HepG2 (cell line): ENCODE measurements around the gene RHOT2. TPM values are rescaled to one million over a fixed set of nuclear protein-coding genes. Genes with fewer than 3 reads are reported as not detected.

Experiments
- DMAP1 ChIP-seq: IDR thresholded peaks from 2 replicates; pipeline ENCODE4 v1.6.1; 2016
- EED ChIP-seq: sonication (generic); formaldehyde crosslinking; IDR thresholded peaks from 2 replicates; pipeline ENCODE4 v1.5.0; 2020; ENCODE audit warnings: mild to moderate bottlenecking, missing genetic modification reagents
- KAT2B ChIP-seq: fragments of 150-350 bp; IDR thresholded peaks from 2 replicates; pipeline ENCODE4 v1.6.1; 2014; ENCODE audit warnings: low read depth, low read length, borderline replicate concordance
- KAT7 ChIP-seq: IDR thresholded peaks from 2 replicates; pipeline ENCODE4 v1.6.1; 2018; ENCODE audit warnings: borderline replicate concordance, missing compliant biosample characterization
- ONECUT2 ChIP-seq: sonication (generic); formaldehyde crosslinking; IDR thresholded peaks from 2 replicates; pipeline ENCODE4 v1.4.0; 2020; ENCODE audit warnings: missing genetic modification reagents
- POLR2A ChIP-seq, 2 experiments: IDR thresholded peaks; 2 replicates each; pipeline ENCODE4 v1.6.1; 2011; ENCODE audit warnings: low read depth in 2 of 2, low read length in 2 of 2, mild to moderate bottlenecking in 1 of 2, moderate library complexity in 1 of 2; ENCODE audit not compliant: insufficient read depth in 1 of 2
- TAF1 ChIP-seq: sonication (generic); formaldehyde crosslinking; IDR thresholded peaks from 2 replicates; pipeline ENCODE4 v1.4.0; 2020; ENCODE audit warnings: missing genetic modification reagents
- XBP1 ChIP-seq: sonication (generic); formaldehyde crosslinking; IDR thresholded peaks from 2 replicates; pipeline ENCODE4 v1.5.0; 2020; ENCODE audit warnings: missing genetic modification reagents
- ZEB1 ChIP-seq: IDR thresholded peaks from 2 replicates; pipeline ENCODE4 v1.6.1; 2012; ENCODE audit warnings: mild to moderate bottlenecking, low read depth, inconsistent platforms; ENCODE audit not compliant: insufficient replicate concordance
- ZKSCAN1 ChIP-seq: fragments of 150-350 bp; IDR thresholded peaks from 2 replicates; pipeline ENCODE4 v1.6.1; 2014; ENCODE audit warnings: low read length
- ZNF143 ChIP-seq: sonication (generic); formaldehyde crosslinking; IDR thresholded peaks from 2 replicates; pipeline ENCODE4 v1.4.0; 2020; ENCODE audit warnings: missing genetic modification reagents
- ZNF3 ChIP-seq: IDR thresholded peaks from 2 replicates; pipeline ENCODE4 v1.7.0; 2017; ENCODE audit warnings: inconsistent platforms
- ZNF569 ChIP-seq: sonication (generic); formaldehyde crosslinking; IDR thresholded peaks from 2 replicates; pipeline ENCODE4 v1.5.0; 2020; ENCODE audit warnings: mild to moderate bottlenecking, missing genetic modification reagents, moderate library complexity, borderline replicate concordance
- ZNF614 ChIP-seq: IDR thresholded peaks from 2 replicates; pipeline ENCODE4 v1.6.1; 2018; ENCODE audit warnings: missing biosample characterization, missing genetic modification reagents, inconsistent platforms, borderline replicate concordance
- ZNF790 ChIP-seq: sonication (generic); formaldehyde crosslinking; IDR thresholded peaks from 2 replicates; pipeline ENCODE4 v1.8.0; 2022; ENCODE audit warnings: missing genetic modification reagents, mild to moderate bottlenecking, borderline replicate concordance
- ZSCAN25 ChIP-seq: sonication (generic); formaldehyde crosslinking; IDR thresholded peaks from 2 replicates; pipeline ENCODE4 v1.8.0; 2022; ENCODE audit warnings: mild to moderate bottlenecking, missing genetic modification reagents
- ZSCAN9 ChIP-seq: IDR thresholded peaks from 2 replicates; pipeline ENCODE4 v1.6.1; 2016; ENCODE audit warnings: borderline replicate concordance
- polyA plus RNA-seq, 8 experiments: library from polyadenylated mRNA; depleted of rRNA in 3 of 8; stranded (reverse) in 7 of 8; unstranded in 1 of 8; fragments of >200 nt; fragmentation: Illumina TruSeq in 4 of 8; extraction: Trizol in 4 of 8; gene quantifications; 2 replicates each; pipeline versions ENCODE4 v1.2.1 to v1.2.3, GENCODE V29; 2011 to 2016; ENCODE audit warnings: low read depth in 4 of 8, missing spikeins in 1 of 8, mixed read lengths in 1 of 8; ENCODE audit not compliant: insufficient read depth in 1 of 8
- total RNA-seq, 5 experiments: library from RNA; depleted of rRNA; stranded (reverse); fragments of >200 nt; fragmentation: Illumina TruSeq; extraction: Trizol; gene quantifications; 2 replicates each; pipeline ENCODE4 v1.2.3, GENCODE V29; 2016; ENCODE audit warnings: low read depth in 1 of 5
- TF ChIP-seq, protein P1 (sequence below): sonication (generic); formaldehyde crosslinking; IDR thresholded peaks from 2 replicates; pipeline ENCODE4 v1.4.0; 2020; ENCODE audit warnings: missing genetic modification reagents
- TF ChIP-seq, protein P2 (sequence below): sonication (generic); formaldehyde crosslinking; IDR thresholded peaks from 2 replicates; pipeline ENCODE4 v1.5.0; 2020; ENCODE audit warnings: missing genetic modification reagents
- TF ChIP-seq, protein P3 (sequence below): sonication (generic); formaldehyde crosslinking; IDR thresholded peaks from 2 replicates; pipeline ENCODE4 v1.5.0; 2020; ENCODE audit warnings: missing genetic modification reagents
- TF ChIP-seq, protein P4 (sequence below): sonication (generic); formaldehyde crosslinking; IDR thresholded peaks from 2 replicates; pipeline ENCODE4 v1.4.0; 2020; ENCODE audit warnings: missing genetic modification reagents, borderline replicate concordance

RHOT2 gene
- total and polyA plus RNA-seq, 2 of the 13 experiments (the other 11 are each of a cell fraction or from before 2014, with no cell fraction given): 63.6 to 76.9 TPM

DNA sequence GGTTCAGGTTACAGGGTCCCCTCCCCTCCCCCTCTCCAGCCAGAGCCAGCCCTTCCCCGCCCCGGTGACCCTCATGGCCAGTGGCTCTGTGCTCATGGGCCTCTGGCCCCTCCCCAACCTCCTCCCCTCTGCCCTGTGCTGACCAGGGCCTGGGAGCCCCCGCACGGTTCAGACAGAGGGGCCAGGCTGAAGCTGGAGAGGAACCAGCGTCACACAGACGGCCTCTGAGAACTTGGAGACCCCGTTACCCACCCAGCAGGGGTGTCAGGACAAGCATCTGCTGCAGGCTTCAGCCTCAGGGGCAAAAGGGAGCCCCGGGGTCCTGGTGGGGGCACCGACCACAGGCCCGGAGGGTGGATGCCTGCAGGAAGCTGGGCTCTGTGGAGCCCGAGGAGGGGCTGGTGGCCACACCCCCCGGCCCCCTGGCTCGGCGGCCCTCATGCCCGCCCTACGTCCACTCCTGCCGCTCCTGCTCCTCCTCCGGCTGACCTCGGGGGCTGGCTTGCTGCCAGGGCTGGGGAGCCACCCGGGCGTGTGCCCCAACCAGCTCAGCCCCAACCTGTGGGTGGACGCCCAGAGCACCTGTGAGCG is 37.0 kb upstream of the RHOT2 start, which contains the start of gene WFIKKN1 (continued):
- TF ChIP-seq ZNF614 (no peak), KAT2B (no peak), TAF1 (CRISPR knock-in tag) (no peak; the same call in 1 of the 2 replicates), ZNF790 (CRISPR knock-in tag) (no peak), ZSCAN9 (CRISPR knock-in tag) (no peak), ZSCAN25 (CRISPR knock-in tag) (peak; percentile 78; the same call in 1 of the 2 replicates), ZNF569 (CRISPR knock-in tag) (no peak), DMAP1 (CRISPR knock-in tag) (no peak; the same call in 1 of the 2 replicates), ZNF143 (CRISPR knock-in tag) (no peak), ZEB1 (no peak), ONECUT2 (CRISPR knock-in tag) (no peak), POLR2A (IDR thresholded peaks at IDR 0.05; ENCODE audit: insufficient read depth in 1 of 2, low read depth in 2 of 2, low read length in 2 of 2) (peak in 1 of 2 experiments; percentile 61; a peak in 1 of 4 replicates), ZNF3 (CRISPR knock-in tag) (no peak), EED (peak; percentile 63; the same call in 1 of the 2 replicates), XBP1 (no peak), KAT7 (CRISPR knock-in tag) (no peak), ZKSCAN1 (no peak)
- TF ChIP-seq, protein P1, sequence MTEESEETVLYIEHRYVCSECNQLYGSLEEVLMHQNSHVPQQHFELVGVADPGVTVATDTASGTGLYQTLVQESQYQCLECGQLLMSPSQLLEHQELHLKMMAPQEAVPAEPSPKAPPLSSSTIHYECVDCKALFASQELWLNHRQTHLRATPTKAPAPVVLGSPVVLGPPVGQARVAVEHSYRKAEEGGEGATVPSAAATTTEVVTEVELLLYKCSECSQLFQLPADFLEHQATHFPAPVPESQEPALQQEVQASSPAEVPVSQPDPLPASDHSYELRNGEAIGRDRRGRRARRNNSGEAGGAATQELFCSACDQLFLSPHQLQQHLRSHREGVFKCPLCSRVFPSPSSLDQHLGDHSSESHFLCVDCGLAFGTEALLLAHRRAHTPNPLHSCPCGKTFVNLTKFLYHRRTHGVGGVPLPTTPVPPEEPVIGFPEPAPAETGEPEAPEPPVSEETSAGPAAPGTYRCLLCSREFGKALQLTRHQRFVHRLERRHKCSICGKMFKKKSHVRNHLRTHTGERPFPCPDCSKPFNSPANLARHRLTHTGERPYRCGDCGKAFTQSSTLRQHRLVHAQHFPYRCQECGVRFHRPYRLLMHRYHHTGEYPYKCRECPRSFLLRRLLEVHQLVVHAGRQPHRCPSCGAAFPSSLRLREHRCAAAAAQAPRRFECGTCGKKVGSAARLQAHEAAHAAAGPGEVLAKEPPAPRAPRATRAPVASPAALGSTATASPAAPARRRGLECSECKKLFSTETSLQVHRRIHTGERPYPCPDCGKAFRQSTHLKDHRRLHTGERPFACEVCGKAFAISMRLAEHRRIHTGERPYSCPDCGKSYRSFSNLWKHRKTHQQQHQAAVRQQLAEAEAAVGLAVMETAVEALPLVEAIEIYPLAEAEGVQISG (CRISPR knock-in tag): no peak
- TF ChIP-seq, protein P2, sequence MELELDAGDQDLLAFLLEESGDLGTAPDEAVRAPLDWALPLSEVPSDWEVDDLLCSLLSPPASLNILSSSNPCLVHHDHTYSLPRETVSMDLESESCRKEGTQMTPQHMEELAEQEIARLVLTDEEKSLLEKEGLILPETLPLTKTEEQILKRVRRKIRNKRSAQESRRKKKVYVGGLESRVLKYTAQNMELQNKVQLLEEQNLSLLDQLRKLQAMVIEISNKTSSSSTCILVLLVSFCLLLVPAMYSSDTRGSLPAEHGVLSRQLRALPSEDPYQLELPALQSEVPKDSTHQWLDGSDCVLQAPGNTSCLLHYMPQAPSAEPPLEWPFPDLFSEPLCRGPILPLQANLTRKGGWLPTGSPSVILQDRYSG (CRISPR knock-in tag): no peak
- TF ChIP-seq, protein P3, sequence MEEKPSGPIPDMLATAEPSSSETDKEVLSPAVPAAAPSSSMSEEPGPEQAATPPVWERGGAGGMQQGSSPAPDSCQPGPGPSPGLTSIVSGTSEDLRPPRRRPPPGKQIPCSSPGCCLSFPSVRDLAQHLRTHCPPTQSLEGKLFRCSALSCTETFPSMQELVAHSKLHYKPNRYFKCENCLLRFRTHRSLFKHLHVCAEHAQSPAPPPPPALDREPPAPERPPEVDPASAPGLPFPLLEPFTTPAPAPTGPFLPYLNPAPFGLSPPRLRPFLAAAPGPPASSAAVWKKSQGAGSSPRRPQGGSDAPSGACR (CRISPR knock-in tag): no peak
- TF ChIP-seq, protein P4, sequence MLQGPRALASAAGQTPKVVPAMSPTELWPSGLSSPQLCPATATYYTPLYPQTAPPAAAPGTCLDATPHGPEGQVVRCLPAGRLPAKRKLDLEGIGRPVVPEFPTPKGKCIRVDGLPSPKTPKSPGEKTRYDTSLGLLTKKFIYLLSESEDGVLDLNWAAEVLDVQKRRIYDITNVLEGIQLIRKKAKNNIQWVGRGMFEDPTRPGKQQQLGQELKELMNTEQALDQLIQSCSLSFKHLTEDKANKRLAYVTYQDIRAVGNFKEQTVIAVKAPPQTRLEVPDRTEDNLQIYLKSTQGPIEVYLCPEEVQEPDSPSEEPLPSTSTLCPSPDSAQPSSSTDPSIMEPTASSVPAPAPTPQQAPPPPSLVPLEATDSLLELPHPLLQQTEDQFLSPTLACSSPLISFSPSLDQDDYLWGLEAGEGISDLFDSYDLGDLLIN (CRISPR knock-in tag): no peak
